CD1c-positive myeloid dendritic cell (primary cell): ENCODE results near the gene PPME1.
"Not testable (repeated sequence)": the region's sequence is repeated elsewhere in the genome, so short reads cannot be mapped to it uniquely, and the experiment has no call there.

Experiments used
- DNase-seq: peaks from one replicate; pipeline ENCODE4 v3.0.0-alpha.2; 2016; ENCODE audit errors: extremely low spot score

The PPME1 gene, protein sequence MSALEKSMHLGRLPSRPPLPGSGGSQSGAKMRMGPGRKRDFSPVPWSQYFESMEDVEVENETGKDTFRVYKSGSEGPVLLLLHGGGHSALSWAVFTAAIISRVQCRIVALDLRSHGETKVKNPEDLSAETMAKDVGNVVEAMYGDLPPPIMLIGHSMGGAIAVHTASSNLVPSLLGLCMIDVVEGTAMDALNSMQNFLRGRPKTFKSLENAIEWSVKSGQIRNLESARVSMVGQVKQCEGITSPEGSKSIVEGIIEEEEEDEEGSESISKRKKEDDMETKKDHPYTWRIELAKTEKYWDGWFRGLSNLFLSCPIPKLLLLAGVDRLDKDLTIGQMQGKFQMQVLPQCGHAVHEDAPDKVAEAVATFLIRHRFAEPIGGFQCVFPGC

DNA sequence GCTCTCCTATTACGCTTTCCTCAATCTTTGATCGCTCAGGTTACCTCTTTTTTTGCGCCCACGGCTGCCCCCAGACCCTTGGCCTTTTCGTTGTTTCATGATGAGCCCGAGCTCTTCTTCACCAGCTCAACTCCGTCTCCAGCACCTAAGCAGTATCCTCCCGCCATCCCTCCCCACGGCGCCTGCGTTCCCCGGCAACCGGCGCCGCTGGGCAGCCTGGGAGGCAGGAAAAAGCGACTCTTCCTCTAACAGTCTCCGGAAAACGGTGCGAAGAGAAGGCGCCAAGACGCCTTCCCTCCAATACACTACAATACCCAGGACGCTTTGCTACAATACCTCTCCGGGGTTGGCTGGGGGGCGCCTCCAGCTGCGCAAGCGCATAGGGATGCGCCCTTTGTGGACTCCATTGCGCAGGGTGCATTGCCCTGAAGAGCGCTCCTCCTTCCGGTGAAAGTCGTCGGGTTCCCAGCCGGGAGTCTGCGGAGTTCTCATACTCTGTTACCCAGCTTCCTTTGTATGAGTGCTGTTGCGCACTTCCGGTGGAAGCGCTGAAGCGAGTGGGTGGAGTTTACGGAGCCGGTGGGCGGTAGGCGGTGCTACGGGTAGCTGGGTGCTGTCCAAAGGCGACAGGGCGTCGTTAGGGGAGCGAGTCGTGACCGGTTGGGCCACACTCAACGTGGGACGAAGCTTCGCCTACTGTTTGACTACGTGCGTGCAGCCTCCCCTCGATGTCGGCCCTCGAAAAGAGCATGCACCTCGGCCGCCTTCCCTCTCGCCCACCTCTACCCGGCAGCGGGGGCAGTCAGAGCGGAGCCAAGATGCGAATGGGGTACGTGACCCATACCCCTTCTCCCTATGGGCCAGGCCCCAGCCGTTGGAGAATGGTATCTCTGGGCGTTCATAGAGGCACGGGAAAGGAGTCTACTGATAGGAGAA lies at the start of gene PPME1, which contains the start of gene C2CD3:
Gene PPME1 (plus strand): TSS at position 596 of the 936 bp plus-strand sequence. CDS start 133 bp downstream, at position 729.
Gene C2CD3 (minus strand): TSS at position 309 of the 936 bp plus-strand sequence. CDS start 210 bp downstream, at position 99.
- peak; percentile 100 for DNase-seq

DNA sequence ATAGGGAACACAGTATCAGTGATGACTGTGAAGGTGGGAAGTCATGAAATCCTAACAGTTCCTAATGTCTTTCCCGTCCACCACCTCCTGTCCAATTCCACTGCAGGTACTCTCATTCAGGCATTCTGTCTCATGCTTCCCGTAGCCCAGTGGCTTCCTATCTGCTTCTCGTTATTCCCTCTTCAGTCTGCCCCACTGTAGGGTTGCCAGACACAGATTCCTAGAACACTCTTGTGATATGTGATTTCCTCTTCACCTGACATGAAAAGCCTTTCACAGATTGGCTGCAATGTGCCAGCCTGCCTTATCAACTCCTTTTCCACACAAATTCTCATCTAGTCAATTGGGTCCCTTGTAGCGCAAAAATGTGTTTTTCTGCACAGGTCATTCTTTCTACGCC lies 49.3 kb upstream of the PPME1 start:
- no peak for DNase-seq

DNA sequence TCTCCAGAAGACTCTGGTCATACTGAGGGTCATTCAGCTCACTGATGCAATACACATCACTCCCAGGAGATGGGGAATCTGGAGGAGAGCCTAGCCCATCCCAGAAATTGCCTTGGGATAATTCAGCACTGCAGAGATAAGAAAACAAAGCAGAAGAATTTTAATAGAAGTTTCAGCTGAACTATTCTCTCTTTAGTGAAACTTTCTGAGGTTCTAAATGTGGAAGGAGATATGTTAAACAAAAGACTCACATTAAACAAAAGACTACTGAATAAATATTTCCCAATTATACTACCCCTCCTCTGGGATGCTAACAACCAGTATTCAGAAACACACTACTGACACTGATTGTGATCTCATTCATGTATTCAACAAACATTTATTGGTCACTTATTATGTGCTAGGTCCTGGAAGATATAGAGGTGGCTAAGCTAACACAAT lies 48.1 kb upstream of the PPME1 start:
- no peak for DNase-seq

DNA sequence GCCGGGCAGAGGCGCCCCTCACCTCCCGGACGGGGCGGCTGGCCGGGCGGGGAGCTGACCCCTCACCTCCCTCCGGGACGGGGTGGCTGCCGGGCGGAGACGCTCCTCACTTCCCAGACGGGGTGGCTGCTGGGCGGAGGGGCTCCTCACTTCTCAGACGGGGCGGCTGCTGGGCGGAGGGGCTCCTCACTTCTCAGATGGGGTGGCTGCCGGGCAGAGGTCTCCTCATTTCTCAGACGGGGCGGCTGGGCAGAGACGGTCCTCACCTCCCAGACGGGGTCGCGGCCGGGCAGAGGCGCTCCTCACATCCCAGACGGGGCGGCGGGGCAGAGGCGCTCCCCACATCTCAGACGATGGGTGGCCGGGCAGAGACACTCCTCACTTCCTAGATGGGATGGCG lies 42.0 kb upstream of the PPME1 start:
- DNase-seq, result not testable (repeated sequence)

DNA sequence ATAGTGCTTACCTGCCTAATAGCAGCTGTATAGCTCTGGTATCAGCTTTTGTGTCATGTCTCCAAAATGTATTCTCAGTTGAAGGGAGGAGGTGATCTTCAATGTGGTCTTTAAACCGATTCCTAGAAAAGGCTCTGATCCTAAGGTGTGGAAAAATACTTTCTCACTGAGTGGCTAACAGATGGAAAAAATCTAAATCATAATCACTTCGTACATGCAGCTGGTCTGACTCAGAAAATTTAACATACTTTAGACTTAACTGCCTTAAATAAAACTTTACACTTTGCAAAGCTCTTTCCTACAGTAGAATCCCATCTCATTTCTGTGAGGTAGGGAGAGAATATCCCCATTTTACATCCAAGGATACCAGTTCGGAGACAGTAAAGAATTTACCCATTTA lies 38.3 kb upstream of the PPME1 start:
- no peak for DNase-seq

DNA sequence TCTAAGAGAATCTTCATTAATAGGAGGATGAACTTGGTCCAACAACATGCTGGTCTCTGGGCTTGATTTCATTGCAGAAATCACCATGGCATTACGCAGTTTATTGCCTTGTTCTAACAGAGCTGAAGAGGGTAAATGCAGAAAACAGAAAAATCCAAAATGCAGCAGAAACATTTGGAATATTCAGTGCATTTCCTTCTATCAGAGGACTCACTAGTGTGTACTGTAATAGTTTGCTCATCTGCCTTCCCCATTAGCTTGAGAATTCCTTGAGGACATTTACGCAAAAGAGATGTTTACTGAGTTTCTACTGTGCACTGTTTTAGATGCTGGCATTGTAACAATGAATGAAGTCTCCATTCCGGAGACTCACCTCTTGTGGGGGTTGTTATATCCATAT lies 37.7 kb upstream of the PPME1 start:
- no peak for DNase-seq

DNA sequence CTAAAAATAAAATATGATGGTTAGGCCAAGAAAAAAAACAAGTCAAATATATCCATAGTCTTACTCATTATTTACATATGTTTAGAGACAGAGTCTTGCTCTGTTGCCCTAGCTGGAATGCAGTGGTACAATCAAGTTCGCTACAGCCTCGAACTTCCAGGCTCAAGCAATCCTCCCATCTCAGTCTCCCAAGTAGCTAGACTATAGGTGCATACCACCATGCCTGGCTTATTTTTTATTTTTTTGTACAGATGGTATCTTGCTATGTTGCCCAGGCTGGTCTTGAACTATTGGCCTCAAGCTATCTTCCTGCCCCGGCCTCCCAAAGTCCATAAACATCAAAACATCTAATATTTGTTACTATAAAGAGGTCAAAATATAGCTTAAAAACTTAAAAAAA lies 36.4 kb upstream of the PPME1 start:
- DNase-seq, result no peak

DNA sequence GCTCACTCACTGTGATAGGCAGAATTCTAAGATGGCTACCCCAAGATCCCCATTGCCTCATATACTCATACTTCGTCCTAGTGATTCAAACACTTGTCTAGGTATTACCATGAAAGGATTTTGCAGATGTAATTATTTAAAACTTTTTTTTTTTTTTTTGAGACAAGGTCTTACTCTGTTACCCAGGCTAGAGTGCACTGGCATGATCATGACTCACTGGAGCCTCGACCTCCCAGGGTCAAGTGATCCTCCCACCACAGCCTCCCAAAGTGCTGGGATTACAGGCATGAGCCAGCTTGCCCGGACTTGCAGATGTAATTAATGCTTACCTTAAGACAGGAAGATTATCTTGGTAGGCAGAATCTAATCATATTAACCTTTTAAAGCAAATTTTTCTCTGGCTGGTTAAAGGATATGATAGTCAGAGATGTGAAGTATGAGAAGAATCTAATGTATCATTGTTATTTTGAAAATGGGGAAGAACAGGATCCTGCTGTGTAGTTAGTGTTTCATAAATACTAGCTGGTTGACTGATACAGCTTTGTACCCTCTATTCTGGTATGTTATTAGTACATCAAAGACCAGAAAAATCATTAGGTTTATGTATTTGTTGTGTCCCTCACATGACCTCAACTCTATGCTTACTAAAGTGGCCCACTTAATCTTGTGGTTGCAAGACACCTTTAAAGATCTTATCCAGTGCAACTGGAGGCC lies 35.8 kb upstream of the PPME1 start:
- peak; percentile 2 for DNase-seq

DNA sequence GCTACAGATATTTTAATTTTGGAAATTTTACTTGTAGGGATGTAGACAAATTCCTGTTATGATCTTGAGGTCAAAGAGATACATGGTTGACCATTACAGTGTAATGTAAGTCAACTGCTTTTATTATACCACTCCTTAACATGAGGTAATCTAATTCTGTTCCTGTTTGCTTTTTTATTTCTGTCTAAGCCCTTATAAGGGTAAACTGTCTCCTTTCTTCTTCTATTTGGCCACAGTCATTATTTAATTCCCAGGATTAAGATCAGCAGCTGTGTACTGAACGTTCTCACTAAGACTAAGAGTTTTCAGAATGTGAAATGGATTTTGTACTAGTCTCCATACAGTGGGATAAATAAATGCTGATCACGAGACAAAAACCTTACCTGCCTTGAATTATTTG lies 33.1 kb upstream of the PPME1 start:
- no peak for DNase-seq

DNA sequence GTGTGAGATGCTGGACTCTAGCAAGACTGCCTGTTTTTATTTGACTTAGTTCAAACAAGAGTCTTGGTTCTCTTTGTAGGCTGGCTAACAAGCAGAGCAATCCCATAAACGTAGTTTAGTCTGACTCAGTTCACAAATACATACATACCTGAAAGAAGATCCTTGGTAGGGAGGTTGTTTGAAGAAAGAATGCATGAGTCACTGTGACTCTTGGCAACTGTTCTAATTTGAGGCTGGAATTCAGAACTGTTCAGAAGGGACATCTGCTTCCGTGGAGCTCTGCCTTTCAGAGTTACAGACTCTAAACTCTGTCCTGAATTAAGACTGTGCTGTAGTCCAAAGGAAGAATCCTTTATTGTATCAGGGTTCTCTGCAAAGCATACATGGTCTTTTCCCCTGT lies 32.5 kb upstream of the PPME1 start:
- no peak for DNase-seq

DNA sequence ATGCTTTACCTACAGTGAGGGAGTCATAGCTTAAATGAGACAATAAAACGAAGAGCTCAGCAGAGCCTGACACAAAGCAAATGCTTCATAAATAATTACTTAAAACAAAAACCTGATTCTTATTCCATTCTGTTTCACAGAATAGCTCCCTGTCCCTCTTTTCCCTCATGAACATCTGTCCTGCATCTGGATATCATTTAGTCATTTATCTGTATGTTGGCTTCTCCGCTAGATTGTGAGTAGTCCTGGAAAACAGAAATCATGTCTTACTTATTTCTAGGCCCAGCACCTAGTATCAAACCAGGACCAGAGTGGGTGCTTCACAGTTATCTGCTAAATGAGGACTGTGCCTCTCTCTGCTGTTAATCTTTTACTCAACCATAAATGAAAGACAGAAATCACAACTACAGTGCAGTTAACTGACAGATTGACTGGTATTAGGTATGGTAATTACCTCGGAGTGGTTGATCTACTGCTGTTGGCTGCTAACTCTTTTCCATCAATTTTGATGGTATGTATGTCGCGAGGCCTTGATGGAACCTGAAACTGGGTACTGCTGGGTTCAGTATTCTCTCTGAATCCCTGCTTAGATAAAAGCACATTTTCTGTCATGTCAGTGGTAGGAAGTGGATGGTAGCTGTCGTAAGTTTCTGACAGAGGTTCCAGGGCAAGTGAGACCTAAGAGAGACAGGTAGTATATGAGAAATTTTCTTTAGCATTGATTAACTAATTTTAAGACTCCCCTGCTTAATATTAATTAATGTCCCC lies 31.8 kb upstream of the PPME1 start:
- no peak for DNase-seq

DNA sequence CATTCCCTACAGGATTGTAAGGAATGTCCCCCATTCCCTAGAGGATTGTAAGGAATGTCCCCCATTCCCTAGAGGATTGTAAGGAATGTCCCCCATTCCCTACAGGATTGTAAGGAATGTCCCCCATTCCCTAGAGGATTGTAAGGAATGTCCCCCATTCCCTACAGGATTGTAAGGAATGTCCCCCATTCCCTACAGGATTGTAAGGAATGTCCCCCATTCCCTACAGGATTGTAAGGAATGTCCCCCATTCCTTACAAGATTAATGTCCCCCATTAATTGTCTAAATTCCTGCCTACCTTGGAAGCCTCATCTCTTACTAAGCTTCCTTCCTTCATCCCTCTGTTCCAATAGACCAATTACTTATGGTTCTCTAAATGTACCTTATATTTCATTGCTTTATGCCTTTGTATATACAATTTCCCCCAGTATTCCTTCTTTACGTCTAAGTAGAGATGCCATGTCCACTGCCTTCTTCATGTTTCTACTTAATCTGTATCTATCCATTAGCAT lies 31.1 kb upstream of the PPME1 start:
- DNase-seq, result not testable (repeated sequence)

DNA sequence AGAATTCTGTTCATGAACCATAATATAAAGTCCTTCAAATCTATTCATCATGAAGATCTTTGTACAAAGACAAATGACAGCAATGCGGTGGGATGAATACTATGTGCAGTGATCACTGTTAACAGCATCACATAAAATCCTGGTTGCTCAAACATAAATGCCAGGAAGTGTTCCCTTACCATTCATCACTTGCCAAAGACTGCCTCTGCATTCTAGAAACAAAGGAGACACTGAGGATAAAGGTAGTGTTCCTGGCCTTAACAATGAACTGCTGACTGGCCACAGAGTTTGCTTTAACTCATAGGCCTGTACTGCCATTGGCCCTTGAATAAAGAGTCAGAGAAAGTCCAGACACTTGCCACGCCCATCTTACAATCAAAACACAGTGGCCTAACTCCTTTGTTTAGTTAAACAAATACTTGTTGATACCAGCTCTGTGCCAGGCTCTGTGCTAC lies 29.8 kb upstream of the PPME1 start:
- DNase-seq, result no peak

DNA sequence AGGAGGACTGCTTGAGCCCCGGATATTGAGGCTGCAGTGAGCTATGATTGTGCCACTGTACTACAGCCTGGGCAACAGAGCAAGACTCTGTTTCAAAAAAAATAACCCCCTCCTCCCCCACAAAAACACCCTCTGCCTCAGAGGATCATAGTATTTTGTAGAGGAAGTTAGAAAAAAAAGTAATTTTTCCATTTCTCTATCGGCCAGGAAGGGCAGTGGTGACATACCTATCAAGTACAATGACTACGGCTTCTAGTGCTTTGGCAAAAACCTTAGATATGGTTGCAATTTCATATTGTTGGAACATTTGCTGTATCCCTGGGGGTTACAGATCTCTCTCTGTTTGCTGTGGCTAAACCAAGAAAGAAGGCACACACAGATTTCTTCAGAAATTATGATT lies 29.2 kb upstream of the PPME1 start:
- DNase-seq, result no peak

DNA sequence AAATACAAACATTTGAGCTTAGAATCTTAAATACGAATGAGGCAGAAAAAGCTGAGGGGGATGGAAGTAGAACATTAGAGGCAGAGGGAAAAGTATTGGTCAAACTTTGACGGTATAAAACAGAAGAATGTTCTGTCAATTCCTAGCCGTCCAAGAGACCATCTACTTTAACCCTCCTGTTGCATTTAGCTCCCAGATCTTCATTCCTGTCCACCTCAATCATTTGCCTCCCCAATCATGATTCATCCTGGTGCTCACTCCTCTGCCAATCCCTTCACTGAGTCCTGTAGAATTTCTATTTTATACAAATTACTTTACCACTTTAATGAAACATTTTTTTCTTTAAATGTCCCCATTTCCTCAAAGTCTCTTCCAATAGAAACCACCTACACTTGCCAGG lies 28.5 kb upstream of the PPME1 start:
- DNase-seq, result no peak

DNA sequence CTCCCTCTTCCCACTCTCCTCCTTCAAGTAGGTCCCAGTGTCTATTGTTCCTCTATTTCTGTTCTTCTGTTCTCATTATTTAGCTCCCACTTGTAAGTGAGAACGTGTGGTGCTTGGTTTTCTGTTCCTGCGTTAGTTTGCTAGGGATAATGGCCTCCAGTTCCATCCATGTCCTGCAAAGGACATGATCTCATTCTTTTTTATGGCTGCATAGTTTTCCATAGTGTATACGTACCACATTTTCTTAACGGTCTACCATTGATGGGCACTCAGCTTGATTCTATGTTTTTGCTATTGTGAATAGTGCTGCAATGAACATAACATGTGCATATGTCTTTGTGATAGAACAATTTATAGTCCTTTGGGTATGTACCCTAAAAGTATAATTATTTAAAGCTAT lies 26.5 kb upstream of the PPME1 start:
- DNase-seq, result no peak

DNA sequence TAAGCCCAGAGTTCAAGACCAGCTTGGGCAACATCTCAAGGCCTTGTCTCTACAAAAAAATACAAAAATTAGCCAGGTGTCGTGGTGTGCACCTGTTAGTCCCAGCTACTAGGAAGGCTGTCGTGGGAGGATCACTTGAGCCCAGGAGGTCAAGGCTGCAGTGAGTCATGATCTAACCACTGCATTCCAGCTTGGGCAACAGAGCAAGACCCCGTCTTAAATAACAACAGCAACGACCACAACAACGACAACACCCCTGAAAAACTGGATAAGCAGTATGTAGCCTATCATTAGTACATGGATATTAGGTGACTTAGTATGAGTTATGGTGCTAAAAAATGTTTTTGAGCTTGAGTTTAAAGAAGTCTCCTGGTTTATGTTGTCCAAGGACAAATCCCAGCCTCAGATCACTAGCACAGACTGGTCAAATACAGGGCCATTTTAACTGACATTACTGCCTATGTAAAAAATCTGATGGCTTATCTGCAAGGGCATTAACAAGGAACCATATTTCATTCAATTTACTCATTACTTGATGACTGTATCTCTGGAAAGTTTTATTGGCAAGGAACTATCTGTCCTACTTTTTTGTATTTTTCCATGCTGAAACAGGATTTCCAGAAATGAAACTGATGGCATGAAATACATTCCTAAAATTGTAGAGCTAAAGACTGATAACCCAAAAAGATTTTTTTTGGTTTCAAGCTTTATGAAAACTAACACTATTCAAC lies 23.7 kb upstream of the PPME1 start:
- DNase-seq, result no peak

DNA sequence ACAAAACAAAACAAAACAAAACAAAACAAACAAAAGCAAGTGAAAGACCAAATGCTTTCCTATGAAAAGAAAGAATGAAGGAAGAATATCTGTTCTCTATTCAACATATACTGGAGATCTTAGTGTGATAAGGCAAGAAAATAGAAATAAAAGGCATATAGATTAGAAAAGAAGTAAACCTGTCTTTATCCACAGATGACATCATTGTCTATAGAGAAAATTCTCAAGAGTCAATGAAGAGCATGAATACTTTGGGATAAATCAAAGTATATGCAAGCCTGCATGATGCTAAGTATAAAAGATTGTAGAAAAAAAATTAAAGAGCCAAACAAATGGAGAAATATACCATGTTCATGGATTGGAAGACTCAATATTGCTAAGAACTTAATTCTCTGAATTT lies 17.9 kb upstream of the PPME1 start:
- DNase-seq, result no peak

DNA sequence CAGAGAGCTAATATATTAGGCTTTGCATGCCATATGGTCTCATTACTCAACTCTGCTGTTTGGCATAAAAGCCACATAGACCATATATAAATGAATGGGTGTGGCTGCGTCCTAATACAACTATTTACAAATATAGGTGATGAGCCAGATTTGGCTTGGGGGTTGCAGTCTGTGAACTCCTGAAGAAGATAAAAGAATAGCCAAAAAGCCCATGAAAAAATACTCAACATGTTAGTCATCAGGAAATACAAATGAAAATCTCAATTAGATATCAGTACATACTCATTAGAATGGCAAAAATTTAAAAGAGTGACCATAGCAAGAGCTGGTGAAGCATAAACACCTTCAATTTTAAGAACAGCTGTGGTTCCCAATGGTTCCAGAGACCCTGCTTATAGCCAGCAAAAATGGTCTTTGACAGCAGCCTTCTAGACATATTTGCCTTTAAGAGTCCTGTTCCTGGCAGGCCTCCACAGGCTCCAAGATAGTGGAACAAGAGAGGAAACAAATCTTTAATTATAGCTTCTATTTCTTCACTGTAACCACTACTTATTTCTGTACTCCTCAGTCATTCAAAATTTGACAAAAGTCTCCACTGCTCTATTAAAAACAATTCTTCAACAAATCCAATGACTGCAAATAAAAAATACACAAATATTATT lies 16.3 kb upstream of the PPME1 start:
- DNase-seq, result no peak

DNA sequence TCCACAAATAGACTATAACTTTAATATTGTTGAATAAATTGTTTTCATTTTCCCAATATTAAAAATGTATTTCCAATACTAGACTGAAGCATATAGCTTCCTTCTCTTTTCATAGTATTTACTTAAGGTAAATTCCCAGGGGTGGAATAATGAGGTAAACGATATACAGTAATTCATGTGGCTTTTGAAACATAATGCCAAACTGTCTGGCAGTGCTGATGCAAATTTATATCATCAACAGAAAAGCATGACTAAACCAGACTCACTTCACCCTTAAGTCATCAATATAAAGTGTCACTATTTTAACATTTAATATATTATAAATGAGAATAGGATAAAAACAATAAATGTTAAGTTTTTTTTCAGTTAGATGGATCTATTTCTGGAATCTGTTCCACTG lies 13.9 kb upstream of the PPME1 start:
- DNase-seq, result no peak
